IMR-90 (cell line): ENCODE results near the gene FRG1. TPM values are rescaled to one million over a fixed set of nuclear protein-coding genes. Genes with fewer than 3 reads are reported as not detected.
A peak's percentile ranks its signal among the peaks of the same experiment; 100 is the strongest.

Source experiments
- ATAC-seq: fragments of 200-7000 bp; cut with Tn5 transposase; 2 replicates; pipeline ENCODE4 v1.9.1; 2020; ENCODE audit warnings: low read depth, mild to moderate bottlenecking, moderate library complexity
- BruUV-seq: library from RNA; stranded (reverse); fragments of 400-500 nt; replicated peaks from 2 replicates; lab custom pipeline; 2021; lab: Mats Ljungman, UMichigan
- CTCF ChIA-PET: fragments of 300-600 bp; formaldehyde crosslinking; extraction: SDS; loops from one replicate; lab custom pipeline; 2021; ENCODE audit warnings: antibody characterized with exemption; lab: Yijun Ruan, JAX
- POLR2A ChIA-PET: fragments of 300-600 bp; sonication (Branson Sonifier 250); formaldehyde crosslinking; loops from one replicate; lab custom pipeline; 2022; ENCODE audit warnings: antibody characterized with exemption; ENCODE audit not compliant: unreplicated experiment; lab: Charles Lee
- DNase-seq: peaks from one replicate; pipeline ENCODE4 v3.0.0; 2013
- H2AFZ ChIP-seq: replicated peaks from 2 replicates; pipeline ENCODE3; 2013; ENCODE audit warnings: low read length, mild to moderate bottlenecking; ENCODE audit not compliant: poor library complexity
- H2AK5ac ChIP-seq: 2 replicates; pipeline ENCODE4 v1.6.1; 2013; ENCODE audit warnings: low read depth, low read length, inconsistent platforms
- H2AK9ac ChIP-seq: replicated peaks from 2 replicates; pipeline ENCODE3; 2013; ENCODE audit warnings: mild to moderate bottlenecking, low read depth, low read length, moderate library complexity; ENCODE audit not compliant: poor library complexity
- H2BK120ac ChIP-seq: 2 replicates; pipeline ENCODE4 v1.6.1; 2013; ENCODE audit warnings: low read depth, low read length, inconsistent platforms
- H2BK15ac ChIP-seq: 3 replicates; pipeline ENCODE4 v1.6.1; 2013; ENCODE audit warnings: low read depth, low read length, inconsistent platforms
- H2BK20ac ChIP-seq: 2 replicates; pipeline ENCODE4 v1.6.1; 2013; ENCODE audit warnings: low read depth, mild to moderate bottlenecking, inconsistent platforms, low read length, moderate library complexity
- H2BK5ac ChIP-seq: 2 replicates; pipeline ENCODE4 v1.6.1; 2013; ENCODE audit warnings: mild to moderate bottlenecking, low read depth, low read length, inconsistent platforms; ENCODE audit not compliant: poor library complexity, severe bottlenecking
- H3K14ac ChIP-seq: replicated peaks from 2 replicates; pipeline ENCODE4 v1.6.1; 2013; ENCODE audit warnings: low read depth, low read length, inconsistent platforms
- H3K18ac ChIP-seq: 2 replicates; pipeline ENCODE4 v1.6.1; 2013; ENCODE audit warnings: low read depth, low read length, control low read depth
- H3K23ac ChIP-seq: 2 replicates; pipeline ENCODE4 v1.6.1; 2013; ENCODE audit warnings: low read depth, low read length, inconsistent platforms
- H3K27ac ChIP-seq: 2 replicates; pipeline ENCODE4 v1.5.1; 2013; ENCODE audit warnings: mild to moderate bottlenecking, control low read depth, low read length; ENCODE audit not compliant: insufficient read depth
- H3K27me3 ChIP-seq: 2 replicates; pipeline ENCODE4 v1.6.1; 2013; ENCODE audit warnings: low read length; ENCODE audit not compliant: control insufficient read depth, insufficient read depth
- H3K36me3 ChIP-seq: 2 replicates; pipeline ENCODE4 v1.6.1; 2013; ENCODE audit warnings: low read length, mixed read lengths; ENCODE audit not compliant: control insufficient read depth, insufficient read depth
- H3K4ac ChIP-seq: 2 replicates; pipeline ENCODE4 v1.6.1; 2013; ENCODE audit warnings: low read depth, low read length, inconsistent platforms
- H3K4me1 ChIP-seq: 2 replicates; pipeline ENCODE4 v1.6.1; 2013; ENCODE audit warnings: low read length, mixed read lengths; ENCODE audit not compliant: control insufficient read depth, insufficient read depth
- H3K4me2 ChIP-seq: 2 replicates; pipeline ENCODE4 v1.6.1; 2013; ENCODE audit warnings: low read depth, mild to moderate bottlenecking, control low read depth, low read length, moderate library complexity
- H3K4me3 ChIP-seq: 2 replicates; pipeline ENCODE4 v1.5.1; 2013; ENCODE audit warnings: low read depth, mild to moderate bottlenecking, control low read depth, low read length, moderate library complexity; ENCODE audit not compliant: insufficient read depth
- H3K56ac ChIP-seq: 2 replicates; pipeline ENCODE4 v1.6.1; 2013; ENCODE audit warnings: low read length, inconsistent platforms; ENCODE audit not compliant: insufficient read depth; ENCODE audit errors: extremely low read depth
- H3K79me1 ChIP-seq, 2 experiments: 2 replicates each; pipeline ENCODE4 v1.6.1; 2013; ENCODE audit warnings: low read length in 2 of 2, inconsistent platforms in 1 of 2, low read depth in 1 of 2
- H3K9ac ChIP-seq: 2 replicates; pipeline ENCODE4 v1.6.1; 2013; ENCODE audit warnings: low read depth, low read length, control low read depth
- H3K9me1 ChIP-seq: 2 replicates; pipeline ENCODE4 v1.6.1; 2013; ENCODE audit warnings: low read length, inconsistent platforms; ENCODE audit not compliant: insufficient read depth
- H3K9me3 ChIP-seq: 2 replicates; pipeline ENCODE4 v1.6.1; 2013; ENCODE audit warnings: low read length; ENCODE audit not compliant: control insufficient read depth, insufficient read depth
- H4K20me1 ChIP-seq: 2 replicates; pipeline ENCODE4 v1.6.1; 2013; ENCODE audit warnings: low read length, inconsistent platforms; ENCODE audit not compliant: insufficient read depth
- H4K5ac ChIP-seq: 2 replicates; pipeline ENCODE4 v1.6.1; 2013; ENCODE audit warnings: mild to moderate bottlenecking, low read depth, low read length, control low read depth
- H4K8ac ChIP-seq, 2 experiments: 2 replicates each; pipeline ENCODE4 v1.6.1; 2013; ENCODE audit warnings: low read depth in 2 of 2, low read length in 2 of 2, control low read depth in 1 of 2, inconsistent platforms in 1 of 2
- H4K91ac ChIP-seq: 2 replicates; pipeline ENCODE4 v1.6.1; 2013; ENCODE audit warnings: low read depth, low read length, inconsistent platforms; ENCODE audit not compliant: insufficient read depth
- BHLHE40 ChIP-seq: fragments of 150-350 bp; IDR thresholded peaks from 2 replicates; pipeline ENCODE4 v1.6.1; 2016; ENCODE audit warnings: mild to moderate bottlenecking, low read depth, low read length
- CTCF ChIP-seq: conservative IDR thresholded peaks from 2 replicates; pipeline ENCODE4 v1.5.1; 2012; ENCODE audit warnings: mild to moderate bottlenecking, low read depth, low read length, improper control_type of control experiment
- WGBS, 2 experiments: methylation state at CpG; one replicate each; pipeline versions ENCODE4 v1.1.5 to v1.1.7; 2013; ENCODE audit warnings: missing lambda C conversion rate in 2 of 2; ENCODE audit not compliant: insufficient read length in 1 of 2; ENCODE audit errors: extremely low coverage in 2 of 2; 5-methylcytosine and 5-hydroxymethylcytosine counted together
- dilution Hi-C: fragments of 300-500 bp; cut with HindIII; formaldehyde crosslinking; loops from one replicate; pipeline ENCODE4 v1.14.3; 2018; ENCODE audit warnings: low sequenced_read_pairs; ENCODE audit not compliant: unreplicated experiment
- in situ Hi-C: fragments of 300-500 bp; cut with MboI; formaldehyde crosslinking; loops from 3 replicates; pipeline ENCODE4 v1.14.3; 2019; ENCODE audit warnings: low sequenced_read_pairs, inconsistent platforms, mixed read lengths
- intact Hi-C: fragments of 100-400 bp; cut with micrococcal nuclease; formaldehyde crosslinking; loops from 2 replicates; pipeline ENCODE4 v1.10.0; 2022
- polyA plus RNA-seq, 3 experiments: library from polyadenylated mRNA; depleted of rRNA; stranded (reverse); fragments of >200 nt; gene quantifications; 2 replicates each; pipeline ENCODE4 v1.2.3, GENCODE V29; 2012; ENCODE audit warnings: low replicate concordance in 1 of 3
- total RNA-seq: library from RNA; depleted of rRNA; stranded (reverse); fragments of >200 nt; gene quantifications from 2 replicates; pipeline ENCODE4 v1.2.3, GENCODE V29; 2012

Gene FRG1
- total and polyA plus RNA-seq, 2 of the 4 experiments (the other 2 are of a cell fraction) = 13.4 to 16.2 TPM

GRCh38 chr4:189912170-189912569 lies 28.5 kb upstream of the FRG1 start:
- Histone ChIP-seq H3K27me3 (no peaks in the 10 kb centered on the region), H4K8ac (no peak overlapping the region), H2AK5ac (no peak overlapping the region), H2AK9ac (no peak overlapping the region), H3K9me3 (no peaks in the 10 kb centered on the region), H3K9ac (no peak overlapping the region), H3K14ac (no peak overlapping the region), H3K4me3 (no peak overlapping the region), H2AFZ (no peak overlapping the region), H3K56ac (no peak overlapping the region), H2BK15ac (no peak overlapping the region), H3K4ac (no peak overlapping the region), H4K5ac (no peak overlapping the region), H2BK120ac (no peak overlapping the region), H3K4me2 (no peak overlapping the region), H3K9me1 (no peaks in the 10 kb centered on the region), H3K36me3 (no peaks in the 10 kb centered on the region), H3K23ac (no peak overlapping the region), H3K18ac (no peak overlapping the region), H4K20me1 (no peaks in the 10 kb centered on the region), H2BK20ac (no peak overlapping the region), H2BK5ac (no peak overlapping the region), H3K4me1 (no peaks in the 10 kb centered on the region), H3K27ac (no peak overlapping the region), H4K91ac (no peak overlapping the region), H3K79me1 (no peaks in the 10 kb centered on the region)
- intact Hi-C loops = no loop called here
- WGBS, 2 experiments = no CpG with 5 or more reads among the region's 6 CpGs
- DNase-seq (no peak), ATAC-seq (no peak)
- dilution Hi-C loops = no loop called here
- no TSS peak for BruUV-seq
- ChIA-PET CTCF (no interaction called here), POLR2A (no interaction called here)
- TF ChIP-seq CTCF (peak; percentile 29), BHLHE40 (no peak)
- in situ Hi-C loops = no loop called here
